Ishikawa (cell line): ENCODE data around the gene TANGO6.

Experiments used
- TCF12 ChIP-seq: IDR thresholded peaks from 2 replicates; pipeline ENCODE4 v1.6.1; 2012; ENCODE audit warnings: low read depth
- TF ChIP-seq, protein P1 (sequence below): IDR thresholded peaks from 2 replicates; pipeline ENCODE4 v1.6.1; 2012

DNA sequence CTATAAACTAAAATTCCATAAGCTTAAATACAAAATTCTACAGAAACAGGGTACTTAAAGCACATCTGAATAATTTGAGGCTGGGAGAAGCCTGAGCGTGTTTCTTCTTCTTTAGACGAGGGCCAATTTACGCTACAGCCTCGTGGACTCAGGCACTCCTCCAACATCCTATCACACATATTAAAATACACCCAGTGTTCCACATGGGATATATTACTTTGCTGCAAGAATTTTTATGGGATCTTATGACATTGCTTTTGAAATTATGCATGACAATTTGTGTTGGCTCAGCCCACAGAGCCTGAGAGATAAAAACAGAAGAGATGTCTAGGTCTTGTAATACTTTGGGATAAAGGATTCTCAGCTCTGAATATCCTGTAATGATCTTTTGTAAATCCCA lies 3.5 kb upstream of the TANGO6 start:
- no peak for TF ChIP-seq TCF12
- TF ChIP-seq, protein P1, sequence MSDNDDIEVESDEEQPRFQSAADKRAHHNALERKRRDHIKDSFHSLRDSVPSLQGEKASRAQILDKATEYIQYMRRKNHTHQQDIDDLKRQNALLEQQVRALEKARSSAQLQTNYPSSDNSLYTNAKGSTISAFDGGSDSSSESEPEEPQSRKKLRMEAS = no peak
